Right lobe of liver (tissue), 4 donors: ENCODE results near the gene TIMP2.

Experiments
- CTCF ChIP-seq, 4 donors: fragments of 200-600 bp in 3 of 4; fragments of 450-650 bp in 1 of 4; IDR thresholded peaks; one replicate each; pipeline versions ENCODE4 v1.5.1 to v1.8.0; 2016 to 2022; ENCODE audit warnings: antibody characterized with exemption in 4 of 4, mild to moderate bottlenecking in 2 of 4
- POLR2A ChIP-seq: fragments of 450-650 bp; IDR thresholded peaks from one replicate; pipeline ENCODE4 v1.6.1; 2017; ENCODE audit warnings: antibody characterized with exemption, mild to moderate bottlenecking
- donor health status: DM: no; HTN: no; CAD: no.
- donor health status: DM: no; HTN: no; CAD: no.
- donor health status: DM: no; HTN: yes; CAD: no.

- TF ChIP-seq CTCF (IDR thresholded peaks at IDR 0.05) (no peak), POLR2A (no peak)
Measured at GRCh38 chr17:78815696-78816095, 109.5 kb downstream of the TIMP2 start.
